Fibroblast of villous mesenchyme (primary cell): ENCODE results near the gene TNFAIP8L3. TPM values are rescaled to one million over a fixed set of nuclear protein-coding genes. Genes with fewer than 3 reads are reported as not detected.
"Not testable (repeated sequence)": the region's sequence is repeated elsewhere in the genome, so short reads cannot be mapped to it uniquely, and the experiment has no call there.

Experiments used
- DNase-seq: peaks from one replicate; pipeline ENCODE4 v3.0.0-alpha.2; 2010; ENCODE audit warnings: low read depth
- H3K4me3 ChIP-seq: 2 replicates; pipeline ENCODE4 v1.5.1; 2011; ENCODE audit warnings: low read depth, mild to moderate bottlenecking, low read length
- total RNA-seq: library from RNA; depleted of rRNA; stranded (reverse); fragments of >200 nt; gene quantifications from 2 replicates; pipeline ENCODE4 v1.2.3, GENCODE V29; 2012
- TF ChIP-seq, protein P1 (sequence below): IDR thresholded peaks from 2 replicates; pipeline ENCODE4 v1.5.1; 2012; ENCODE audit warnings: low read depth, mild to moderate bottlenecking, low read length; ENCODE audit not compliant: insufficient read depth

TNFAIP8L3 gene
- total RNA-seq, 1 donor, result 0.43 TPM

DNA sequence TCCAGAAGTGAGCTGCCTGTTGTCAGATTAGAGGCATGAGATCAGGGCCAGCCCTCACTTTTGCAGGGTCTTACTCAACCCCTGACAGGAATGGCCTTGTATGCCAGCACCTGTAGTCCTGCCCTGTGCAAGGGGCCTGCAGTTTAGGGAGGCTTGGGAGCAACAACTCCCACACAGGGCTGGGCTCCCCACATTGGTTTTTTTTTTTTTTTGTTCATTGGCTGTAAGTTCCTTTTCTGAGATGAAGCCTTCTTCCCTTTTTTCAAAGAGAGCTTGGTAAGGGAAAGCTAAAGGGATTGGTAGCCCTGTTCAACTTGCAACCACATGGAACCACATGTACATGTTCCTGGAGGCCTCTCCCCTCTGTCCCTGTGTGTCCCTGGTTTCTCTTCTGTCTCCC, 46.4 kb downstream of the TNFAIP8L3 start:
- H3K4me3 ChIP-seq, result no peak overlapping the region
- DNase-seq, result no peak
- TF ChIP-seq, protein P1, sequence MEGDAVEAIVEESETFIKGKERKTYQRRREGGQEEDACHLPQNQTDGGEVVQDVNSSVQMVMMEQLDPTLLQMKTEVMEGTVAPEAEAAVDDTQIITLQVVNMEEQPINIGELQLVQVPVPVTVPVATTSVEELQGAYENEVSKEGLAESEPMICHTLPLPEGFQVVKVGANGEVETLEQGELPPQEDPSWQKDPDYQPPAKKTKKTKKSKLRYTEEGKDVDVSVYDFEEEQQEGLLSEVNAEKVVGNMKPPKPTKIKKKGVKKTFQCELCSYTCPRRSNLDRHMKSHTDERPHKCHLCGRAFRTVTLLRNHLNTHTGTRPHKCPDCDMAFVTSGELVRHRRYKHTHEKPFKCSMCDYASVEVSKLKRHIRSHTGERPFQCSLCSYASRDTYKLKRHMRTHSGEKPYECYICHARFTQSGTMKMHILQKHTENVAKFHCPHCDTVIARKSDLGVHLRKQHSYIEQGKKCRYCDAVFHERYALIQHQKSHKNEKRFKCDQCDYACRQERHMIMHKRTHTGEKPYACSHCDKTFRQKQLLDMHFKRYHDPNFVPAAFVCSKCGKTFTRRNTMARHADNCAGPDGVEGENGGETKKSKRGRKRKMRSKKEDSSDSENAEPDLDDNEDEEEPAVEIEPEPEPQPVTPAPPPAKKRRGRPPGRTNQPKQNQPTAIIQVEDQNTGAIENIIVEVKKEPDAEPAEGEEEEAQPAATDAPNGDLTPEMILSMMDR, result no peak

DNA sequence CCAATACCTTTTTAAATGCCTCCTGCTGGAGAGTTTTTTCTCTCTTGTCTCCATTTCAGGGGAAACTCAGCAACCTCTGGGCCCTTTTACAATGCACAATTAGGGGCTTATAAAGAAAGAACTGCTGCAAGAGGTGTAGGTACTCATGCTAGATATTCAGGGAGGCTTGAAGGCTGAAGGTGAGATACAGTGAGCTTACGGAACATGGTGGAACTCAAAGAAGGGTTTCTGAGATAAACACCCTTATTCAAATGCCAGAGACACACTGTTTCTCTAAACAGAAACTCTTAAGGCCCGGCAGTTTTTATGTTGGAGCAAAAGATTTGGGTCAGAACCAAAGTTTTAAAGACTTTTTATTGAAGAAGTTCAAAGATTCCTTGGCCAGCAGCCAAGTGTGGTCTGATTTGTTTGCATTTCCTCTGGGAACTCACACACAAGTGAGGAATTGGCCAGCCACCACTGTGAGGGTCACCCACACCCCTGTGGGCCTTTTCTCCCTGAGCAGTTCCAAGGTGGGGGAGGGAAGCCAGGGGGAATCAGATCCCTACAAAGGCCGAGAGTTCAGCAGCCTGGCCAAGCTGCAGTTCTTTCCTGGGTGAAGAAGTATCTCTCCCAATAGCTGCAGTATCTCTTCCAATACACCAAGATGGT, 47.8 kb downstream of the TNFAIP8L3 start:
- peak; percentile 47 for DNase-seq
- TF ChIP-seq, protein P1, result no peak
- H3K4me3 ChIP-seq, result no peak overlapping the region

DNA sequence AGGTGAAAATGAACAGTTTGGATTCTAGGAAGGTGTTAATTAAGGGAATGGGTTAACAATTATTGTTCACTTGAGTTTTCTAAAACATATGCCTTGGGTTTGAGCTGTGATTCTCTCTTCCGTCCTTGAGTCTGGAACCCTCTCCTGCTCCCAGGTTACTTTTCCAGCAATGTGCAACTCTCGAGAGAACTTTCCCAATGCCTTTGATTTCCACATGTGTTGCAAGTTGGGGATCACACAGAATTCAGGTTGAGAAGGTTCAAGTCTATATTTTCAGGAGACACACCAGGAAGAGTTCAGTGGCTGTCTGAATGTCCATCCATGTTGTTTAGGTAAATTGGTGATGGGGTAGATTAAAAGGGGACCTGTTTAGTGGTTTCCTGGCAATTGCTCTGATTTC, 48.7 kb downstream of the TNFAIP8L3 start:
- H3K4me3 ChIP-seq, result no peak overlapping the region
- no peak for DNase-seq
- TF ChIP-seq, protein P1, result no peak

DNA sequence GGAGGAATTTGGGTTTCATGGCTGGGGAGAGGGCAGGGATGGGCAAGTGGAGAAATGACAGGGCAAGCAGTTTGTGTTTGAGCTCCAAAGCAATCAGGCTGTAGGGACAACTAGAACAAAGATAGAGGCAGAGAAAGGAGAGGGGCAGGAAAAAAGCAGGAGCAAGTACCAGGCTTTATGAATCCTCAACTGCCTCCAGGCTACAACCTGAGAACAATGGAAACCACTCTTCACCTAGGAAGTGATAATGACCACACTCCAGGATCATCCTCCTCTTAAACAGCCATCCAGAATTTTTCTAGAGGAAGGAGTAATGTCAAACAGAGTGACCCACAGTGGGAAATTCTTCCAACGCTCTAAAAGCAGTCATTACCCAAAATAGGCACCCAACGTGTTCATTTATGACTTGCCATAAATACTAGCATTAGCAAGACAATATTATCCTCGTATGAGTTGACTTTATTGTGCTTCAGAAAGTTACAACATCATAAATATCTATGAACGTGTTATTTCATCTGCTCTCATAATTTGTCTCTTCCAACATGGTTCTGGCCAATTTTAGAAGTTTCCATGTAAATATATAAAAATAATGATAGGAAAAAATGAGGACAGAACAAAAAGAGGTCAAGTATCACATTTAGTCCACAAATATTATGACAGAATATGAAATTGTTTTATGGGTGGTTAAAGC, 50.5 kb downstream of the TNFAIP8L3 start:
- DNase-seq, result peak; percentile 16
- TF ChIP-seq, protein P1, result no peak
- H3K4me3 ChIP-seq, result no peak overlapping the region

DNA sequence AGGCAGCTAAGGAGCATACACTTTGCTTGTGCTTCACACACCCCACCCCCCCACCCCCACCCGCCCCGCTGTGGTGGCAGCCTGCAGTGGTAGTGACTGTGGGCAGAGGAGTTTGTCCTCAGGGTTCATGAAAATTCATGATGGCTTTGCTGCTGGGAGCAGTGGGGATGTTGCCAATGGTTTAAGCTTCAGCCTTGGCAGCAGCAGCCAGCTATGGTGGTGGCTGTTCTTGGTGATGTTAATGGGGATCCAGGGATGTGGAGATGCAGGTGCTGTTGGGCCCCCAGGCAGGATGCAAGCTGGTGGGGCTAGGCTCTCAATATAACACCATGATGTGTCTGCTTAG, 55.8 kb downstream of the TNFAIP8L3 start:
- H3K4me3 ChIP-seq, result no peak overlapping the region
- no peak for DNase-seq
- TF ChIP-seq, protein P1, result no peak

DNA sequence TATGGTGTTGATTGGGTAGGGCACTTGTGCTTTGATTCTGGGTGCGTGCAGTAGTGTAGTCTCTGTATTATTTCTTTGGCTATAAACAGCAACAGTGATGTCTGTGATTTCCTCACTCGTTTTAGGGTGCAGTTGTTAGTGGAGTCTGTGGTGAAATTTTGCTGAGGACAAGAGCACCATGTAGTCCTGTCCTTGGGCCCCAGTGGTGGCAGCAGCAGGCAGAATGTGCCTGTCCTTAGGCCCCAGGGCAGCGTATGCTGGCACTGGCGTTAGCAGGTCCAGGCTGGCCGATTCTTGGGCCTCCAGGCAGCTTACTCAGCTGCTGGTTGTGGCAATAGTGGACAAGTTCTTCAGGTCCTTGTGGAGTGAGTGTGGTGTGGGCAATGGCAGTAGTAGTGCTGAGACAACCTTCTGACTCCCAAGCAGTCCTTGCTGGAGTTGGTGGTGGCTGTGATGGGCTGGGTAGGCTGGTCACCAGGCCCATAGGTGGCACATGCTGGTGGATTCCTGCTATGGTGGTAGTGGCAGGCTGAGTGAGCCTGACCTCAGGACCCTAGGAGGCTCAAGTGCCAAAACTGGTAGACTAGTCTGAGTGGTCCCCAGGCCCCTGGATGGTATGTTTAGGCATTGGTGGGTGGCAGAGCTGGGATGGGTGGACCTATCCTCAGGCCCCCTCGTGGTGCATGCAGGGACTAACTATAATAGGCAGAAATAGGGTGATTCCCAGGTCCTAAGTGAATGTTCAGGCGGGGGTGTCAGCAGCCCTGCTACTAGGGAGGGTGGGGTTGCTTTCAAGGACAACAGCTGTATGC, 56.3 kb downstream of the TNFAIP8L3 start:
- no peak overlapping the region for H3K4me3 ChIP-seq
- TF ChIP-seq, protein P1, result no peak
- DNase-seq, result no peak

DNA sequence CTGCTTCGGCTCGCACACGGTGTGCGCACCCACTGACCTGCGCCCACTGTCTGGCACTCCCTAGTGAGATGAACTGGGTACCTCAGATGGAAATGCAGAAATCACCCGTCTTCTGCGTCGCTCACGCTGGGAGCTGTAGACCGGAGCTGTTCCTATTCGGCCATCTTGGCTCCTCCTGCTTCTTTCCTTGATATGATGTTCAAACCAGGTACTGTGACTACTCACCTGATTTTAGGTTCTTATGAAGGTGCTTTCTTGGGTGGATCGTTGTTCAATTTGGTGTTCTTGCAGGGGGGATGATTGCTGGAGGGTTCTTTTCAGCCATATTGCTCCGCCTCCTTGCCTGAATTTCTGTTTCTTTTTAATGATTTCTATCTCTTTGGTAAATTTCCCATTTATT, 57.2 kb downstream of the TNFAIP8L3 start:
- not testable (repeated sequence) for DNase-seq
- peak overlapping the region; percentile 55 for H3K4me3 ChIP-seq
